Panc1 (cell line): ENCODE data around the gene CADPS2. TPM values are rescaled to one million over a fixed set of nuclear protein-coding genes. Genes with fewer than 3 reads are reported as not detected.

Experiments
- ATAC-seq: fragments of 200-7000 bp; cut with Tn5 transposase; 2 replicates; pipeline ENCODE4 v1.9.1; 2020; ENCODE audit warnings: mild to moderate bottlenecking, moderate library complexity
- BruUV-seq: library from RNA; stranded (reverse); fragments of 400-500 nt; replicated peaks from 2 replicates; lab custom pipeline; 2021; lab: Mats Ljungman, UMichigan
- CTCF ChIA-PET: fragments of 300-600 bp; sonication (Branson Sonifier 250); formaldehyde crosslinking; loops from one replicate; lab custom pipeline; 2022; ENCODE audit warnings: antibody characterized with exemption; lab: Charles Lee
- POLR2A ChIA-PET: fragments of 300-600 bp; sonication (Branson Sonifier 250); formaldehyde crosslinking; loops from one replicate; lab custom pipeline; 2022; ENCODE audit warnings: antibody characterized with exemption; lab: Charles Lee
- DNase-seq: peaks from one replicate; pipeline ENCODE4 v3.0.0-alpha.2; 2010; ENCODE audit warnings: low read depth, low spot score
- H3K27ac ChIP-seq: 2 replicates; pipeline ENCODE4 v1.5.1; 2011; ENCODE audit warnings: mild to moderate bottlenecking, low read length, inconsistent platforms
- H3K27me3 ChIP-seq: fragments of 200-500 bp; sonication (Bioruptor generic); 2 replicates; pipeline ENCODE4 v1.6.0; 2014; ENCODE audit warnings: low read length, inconsistent platforms; ENCODE audit not compliant: control insufficient read depth, insufficient read depth
- H3K36me3 ChIP-seq: fragments of 200-500 bp; sonication (Bioruptor generic); 2 replicates; pipeline ENCODE4 v1.5.1; 2014; ENCODE audit warnings: inconsistent platforms, mild to moderate bottlenecking, low read length, moderate library complexity; ENCODE audit not compliant: control insufficient read depth, insufficient read depth
- H3K4me1 ChIP-seq: 2 replicates; pipeline ENCODE4 v1.5.1; 2011; ENCODE audit warnings: inconsistent platforms, mild to moderate bottlenecking, low read length, moderate library complexity; ENCODE audit not compliant: control insufficient read depth, insufficient read depth
- H3K4me3 ChIP-seq, 2 experiments: 2 replicates each; pipeline ENCODE4 v1.5.1; 2011 to 2012; ENCODE audit warnings: low read depth in 2 of 2, low read length in 2 of 2, mild to moderate bottlenecking in 2 of 2, inconsistent platforms in 1 of 2, moderate library complexity in 1 of 2
- H3K9me3 ChIP-seq: fragments of 200-500 bp; sonication (Bioruptor generic); 2 replicates; pipeline ENCODE4 v1.5.1; 2014; ENCODE audit warnings: low read depth, mild to moderate bottlenecking, inconsistent platforms, low read length, moderate library complexity; ENCODE audit not compliant: control insufficient read depth, insufficient read depth
- POLR2AphosphoS5 ChIP-seq: IDR thresholded peaks from 2 replicates; pipeline ENCODE4 v1.6.1; 2012; ENCODE audit warnings: mild to moderate bottlenecking, low read depth, low read length, moderate library complexity
- SIN3A ChIP-seq: IDR thresholded peaks from 2 replicates; pipeline ENCODE4 v1.6.1; 2012; ENCODE audit warnings: low read depth, mild to moderate bottlenecking, low read length, moderate library complexity, borderline replicate concordance; ENCODE audit not compliant: insufficient read depth
- TCF7L2 ChIP-seq: IDR thresholded peaks from 2 replicates; pipeline ENCODE4 v1.6.1; 2011; ENCODE audit warnings: mild to moderate bottlenecking, low read depth, low read length, inconsistent platforms
- in situ Hi-C: cut with HindIII; loops from 2 replicates; pipeline ENCODE4 v1.10.0; 2016; ENCODE audit warnings: low sequenced_read_pairs, low pct_unique_long_range_greater_than_20kb
- intact Hi-C: fragments of 100-400 bp; cut with micrococcal nuclease; formaldehyde crosslinking; loops from one replicate; pipeline ENCODE4 v1.10.0; 2022; ENCODE audit not compliant: unreplicated experiment
- total RNA-seq: library from RNA; stranded (reverse); gene quantifications from one replicate; pipeline ENCODE4 v1.2.1, GENCODE V29; 2021; ENCODE audit not compliant: unreplicated experiment
- TF ChIP-seq, protein P1 (sequence below): fragments of 450-650 bp; IDR thresholded peaks from 2 replicates; pipeline ENCODE4 v1.5.1; 2017; ENCODE audit warnings: mild to moderate bottlenecking
- TF ChIP-seq, protein P2 (sequence below), 2 experiments: IDR thresholded peaks; 2 replicates each; pipeline ENCODE4 v1.6.1; 2011 to 2012; ENCODE audit warnings: low read depth in 2 of 2, control low read depth in 1 of 2, low read length in 1 of 2, mild to moderate bottlenecking in 1 of 2, moderate library complexity in 1 of 2; ENCODE audit not compliant: insufficient read depth in 1 of 2

The CADPS2 gene
- total RNA-seq, 1 experiment from 2014 or later: 1.6 TPM

DNA sequence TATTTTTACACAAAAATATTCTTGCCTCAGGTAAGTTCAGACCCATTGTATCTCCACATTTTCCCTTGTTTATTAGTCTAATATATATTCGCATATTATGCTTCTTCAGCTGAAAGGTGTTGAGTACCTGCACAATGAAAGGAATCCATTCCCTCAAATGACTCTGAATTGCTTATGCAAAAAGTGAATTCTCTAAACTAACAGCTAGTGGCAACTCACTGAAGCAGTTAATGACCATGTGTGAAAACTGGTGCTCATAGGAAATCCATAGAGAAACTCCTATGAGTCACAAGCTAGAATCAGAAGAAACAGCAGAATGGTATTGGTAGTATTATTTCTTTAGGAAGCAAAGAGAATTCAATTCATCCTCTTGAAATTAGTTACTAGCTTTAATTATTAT, 150.1 kb downstream of the CADPS2 start:
- CTCF ChIA-PET: no interaction called here

DNA sequence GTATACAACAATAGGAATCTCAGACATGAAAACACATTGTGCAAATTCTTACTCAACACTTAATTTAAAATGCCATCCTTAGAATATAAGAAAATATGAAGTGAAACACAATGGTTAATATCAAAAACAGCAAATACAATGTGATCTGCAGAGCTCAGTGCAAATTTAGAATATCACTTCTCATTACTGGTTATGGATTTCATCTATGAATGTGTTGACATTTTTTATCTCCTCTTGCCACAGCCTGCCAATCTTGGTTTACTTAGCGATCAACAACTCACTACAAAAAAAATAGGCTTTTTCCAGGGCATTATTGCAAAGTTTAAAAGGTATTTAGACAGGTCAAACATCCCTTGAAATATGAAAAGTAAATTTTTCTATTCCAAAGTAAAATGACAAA, 158.5 kb downstream of the CADPS2 start:
- CTCF ChIA-PET: no interaction called here
- no peak for ATAC-seq
- Histone ChIP-seq H3K27ac (no peak overlapping the region), H3K27me3 (no peaks in the 10 kb centered on the region), H3K9me3 (no peaks in the 10 kb centered on the region), H3K36me3 (no peaks in the 10 kb centered on the region), H3K4me3 (no peak overlapping the region), H3K4me1 (no peaks in the 10 kb centered on the region)
- no peak for TF ChIP-seq POLR2AphosphoS5
- TF ChIP-seq SIN3A: no peak
- TF ChIP-seq, protein P1, sequence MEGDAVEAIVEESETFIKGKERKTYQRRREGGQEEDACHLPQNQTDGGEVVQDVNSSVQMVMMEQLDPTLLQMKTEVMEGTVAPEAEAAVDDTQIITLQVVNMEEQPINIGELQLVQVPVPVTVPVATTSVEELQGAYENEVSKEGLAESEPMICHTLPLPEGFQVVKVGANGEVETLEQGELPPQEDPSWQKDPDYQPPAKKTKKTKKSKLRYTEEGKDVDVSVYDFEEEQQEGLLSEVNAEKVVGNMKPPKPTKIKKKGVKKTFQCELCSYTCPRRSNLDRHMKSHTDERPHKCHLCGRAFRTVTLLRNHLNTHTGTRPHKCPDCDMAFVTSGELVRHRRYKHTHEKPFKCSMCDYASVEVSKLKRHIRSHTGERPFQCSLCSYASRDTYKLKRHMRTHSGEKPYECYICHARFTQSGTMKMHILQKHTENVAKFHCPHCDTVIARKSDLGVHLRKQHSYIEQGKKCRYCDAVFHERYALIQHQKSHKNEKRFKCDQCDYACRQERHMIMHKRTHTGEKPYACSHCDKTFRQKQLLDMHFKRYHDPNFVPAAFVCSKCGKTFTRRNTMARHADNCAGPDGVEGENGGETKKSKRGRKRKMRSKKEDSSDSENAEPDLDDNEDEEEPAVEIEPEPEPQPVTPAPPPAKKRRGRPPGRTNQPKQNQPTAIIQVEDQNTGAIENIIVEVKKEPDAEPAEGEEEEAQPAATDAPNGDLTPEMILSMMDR: no peak
- TF ChIP-seq, protein P2, sequence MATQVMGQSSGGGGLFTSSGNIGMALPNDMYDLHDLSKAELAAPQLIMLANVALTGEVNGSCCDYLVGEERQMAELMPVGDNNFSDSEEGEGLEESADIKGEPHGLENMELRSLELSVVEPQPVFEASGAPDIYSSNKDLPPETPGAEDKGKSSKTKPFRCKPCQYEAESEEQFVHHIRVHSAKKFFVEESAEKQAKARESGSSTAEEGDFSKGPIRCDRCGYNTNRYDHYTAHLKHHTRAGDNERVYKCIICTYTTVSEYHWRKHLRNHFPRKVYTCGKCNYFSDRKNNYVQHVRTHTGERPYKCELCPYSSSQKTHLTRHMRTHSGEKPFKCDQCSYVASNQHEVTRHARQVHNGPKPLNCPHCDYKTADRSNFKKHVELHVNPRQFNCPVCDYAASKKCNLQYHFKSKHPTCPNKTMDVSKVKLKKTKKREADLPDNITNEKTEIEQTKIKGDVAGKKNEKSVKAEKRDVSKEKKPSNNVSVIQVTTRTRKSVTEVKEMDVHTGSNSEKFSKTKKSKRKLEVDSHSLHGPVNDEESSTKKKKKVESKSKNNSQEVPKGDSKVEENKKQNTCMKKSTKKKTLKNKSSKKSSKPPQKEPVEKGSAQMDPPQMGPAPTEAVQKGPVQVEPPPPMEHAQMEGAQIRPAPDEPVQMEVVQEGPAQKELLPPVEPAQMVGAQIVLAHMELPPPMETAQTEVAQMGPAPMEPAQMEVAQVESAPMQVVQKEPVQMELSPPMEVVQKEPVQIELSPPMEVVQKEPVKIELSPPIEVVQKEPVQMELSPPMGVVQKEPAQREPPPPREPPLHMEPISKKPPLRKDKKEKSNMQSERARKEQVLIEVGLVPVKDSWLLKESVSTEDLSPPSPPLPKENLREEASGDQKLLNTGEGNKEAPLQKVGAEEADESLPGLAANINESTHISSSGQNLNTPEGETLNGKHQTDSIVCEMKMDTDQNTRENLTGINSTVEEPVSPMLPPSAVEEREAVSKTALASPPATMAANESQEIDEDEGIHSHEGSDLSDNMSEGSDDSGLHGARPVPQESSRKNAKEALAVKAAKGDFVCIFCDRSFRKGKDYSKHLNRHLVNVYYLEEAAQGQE (IDR thresholded peaks at IDR 0.05; ENCODE audit: insufficient read depth in 1 of 2, low read depth in 2 of 2, low read length in 1 of 2): no peak
- no peak for TF ChIP-seq TCF7L2
- in situ Hi-C loops: no loop called here
- POLR2A ChIA-PET: no interaction called here
- no peak for DNase-seq
- intact Hi-C loops: no loop called here
- no TSS peak for BruUV-seq

More for the DNA sequence above, 150.1 kb downstream of the CADPS2 start:
- no peak for ATAC-seq
- Histone ChIP-seq H3K36me3 (no peaks in the 10 kb centered on the region), H3K27ac (no peak overlapping the region), H3K4me1 (no peaks in the 10 kb centered on the region), H3K9me3 (no peaks in the 10 kb centered on the region), H3K27me3 (no peaks in the 10 kb centered on the region), H3K4me3 (no peak overlapping the region)
- no TSS peak for BruUV-seq
- in situ Hi-C loops: no loop called here
- POLR2A ChIA-PET: no interaction called here
- no peak for DNase-seq
- intact Hi-C loops: no loop called here
- TF ChIP-seq TCF7L2: no peak
- TF ChIP-seq, protein P2 (IDR thresholded peaks at IDR 0.05; ENCODE audit: insufficient read depth in 1 of 2, low read depth in 2 of 2, low read length in 1 of 2): no peak
- TF ChIP-seq SIN3A: no peak
- TF ChIP-seq POLR2AphosphoS5: no peak
- TF ChIP-seq, protein P1: no peak
